ENCODE data around the gene EVI2B. TPM values are rescaled to one million over a fixed set of nuclear protein-coding genes. Genes with fewer than 3 reads are reported as not detected.
"Not testable (repeated sequence)": the region's sequence is repeated elsewhere in the genome, so short reads cannot be mapped to it uniquely, and the experiment has no call there.

The EVI2B gene, protein sequence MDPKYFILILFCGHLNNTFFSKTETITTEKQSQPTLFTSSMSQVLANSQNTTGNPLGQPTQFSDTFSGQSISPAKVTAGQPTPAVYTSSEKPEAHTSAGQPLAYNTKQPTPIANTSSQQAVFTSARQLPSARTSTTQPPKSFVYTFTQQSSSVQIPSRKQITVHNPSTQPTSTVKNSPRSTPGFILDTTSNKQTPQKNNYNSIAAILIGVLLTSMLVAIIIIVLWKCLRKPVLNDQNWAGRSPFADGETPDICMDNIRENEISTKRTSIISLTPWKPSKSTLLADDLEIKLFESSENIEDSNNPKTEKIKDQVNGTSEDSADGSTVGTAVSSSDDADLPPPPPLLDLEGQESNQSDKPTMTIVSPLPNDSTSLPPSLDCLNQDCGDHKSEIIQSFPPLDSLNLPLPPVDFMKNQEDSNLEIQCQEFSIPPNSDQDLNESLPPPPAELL
- polyA plus RNA-seq (2011; rRNA removed): 0.12 and 0.43 TPM in 2 replicates
- 0.21 TPM in 1 of 2 replicates, not detected in the other for polyA minus RNA-seq (2011; rRNA and poly(A)+ RNA removed)

DNA sequence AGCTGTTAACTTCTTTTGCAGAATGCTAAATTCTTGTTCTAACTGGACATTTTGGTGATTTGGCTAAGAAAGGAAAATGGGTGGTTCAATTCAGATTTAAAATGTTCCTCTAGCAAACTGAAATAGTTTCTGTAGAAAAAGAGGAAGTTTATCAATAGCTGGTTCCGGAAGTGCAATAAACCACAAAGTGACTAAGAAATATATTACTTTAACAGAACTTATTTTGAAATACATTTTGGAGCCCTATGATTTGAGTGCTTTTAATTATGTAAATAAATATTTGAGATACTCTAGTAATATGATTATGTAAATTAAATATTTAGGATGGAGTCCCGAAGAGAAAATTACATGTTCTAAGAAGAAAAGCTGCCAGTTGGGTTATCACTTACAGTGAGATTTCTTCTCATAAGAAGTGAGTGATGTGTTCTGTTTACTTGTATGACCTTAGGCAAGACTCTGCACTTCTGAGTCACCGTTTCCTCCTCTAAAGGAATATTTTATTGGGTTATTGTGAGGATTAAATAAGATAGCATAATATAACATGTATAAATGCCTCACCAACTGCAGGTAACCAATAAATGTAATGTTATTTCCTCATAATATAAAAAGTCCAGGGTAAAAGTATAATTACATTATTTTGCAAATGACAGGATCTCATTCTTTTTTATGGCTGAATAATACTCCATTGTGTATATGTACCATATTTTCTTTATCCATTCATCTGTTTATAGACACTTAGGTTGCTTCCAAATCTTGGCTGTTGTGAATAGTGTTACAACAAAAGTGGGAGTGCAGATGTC lies at the start of gene EVI2B:
EVI2B (minus strand) TSS at position 73 of the 800 bp plus-strand sequence. CDS start 8,445 bp downstream, outside the sequence.
- Histone ChIP-seq H3K27me3 (ENCODE audit: control insufficient read depth, insufficient read depth, low read length) (no peaks in the 10 kb centered on the region), H3K4me3 (ENCODE audit: low read depth, low read length) (no peak within 1 kb of the TSS), H3K36me3 (ENCODE audit: control insufficient read depth, insufficient read depth, low read length) (no peaks in the 10 kb centered on the region)
- ChIA-PET CTCF (no interaction called here), POLR2A (no interaction called here)
- DNase-seq (ENCODE audit: low read depth): peak; percentile 14
- TF ChIP-seq CTCF (IDR thresholded peaks at IDR 0.05; ENCODE audit: insufficient read depth, low read depth, low read length): no peak

- Histone ChIP-seq H3K27me3 (ENCODE audit: control insufficient read depth, insufficient read depth, low read length) (no peaks in the 10 kb centered on the region), H3K4me3 (ENCODE audit: low read depth, low read length) (no peak overlapping the region), H3K36me3 (ENCODE audit: control insufficient read depth, insufficient read depth, low read length) (peaks cover 9% of the 10 kb centered on the region)
- ChIA-PET CTCF (no interaction called here), POLR2A (no interaction called here)
- no peak for TF ChIP-seq CTCF (IDR thresholded peaks at IDR 0.05; ENCODE audit: insufficient read depth, low read depth, low read length)
- no peak for DNase-seq (ENCODE audit: low read depth)
Measured at GRCh38 chr17:31357839-31358394, 44.1 kb upstream of the EVI2B start.

DNA sequence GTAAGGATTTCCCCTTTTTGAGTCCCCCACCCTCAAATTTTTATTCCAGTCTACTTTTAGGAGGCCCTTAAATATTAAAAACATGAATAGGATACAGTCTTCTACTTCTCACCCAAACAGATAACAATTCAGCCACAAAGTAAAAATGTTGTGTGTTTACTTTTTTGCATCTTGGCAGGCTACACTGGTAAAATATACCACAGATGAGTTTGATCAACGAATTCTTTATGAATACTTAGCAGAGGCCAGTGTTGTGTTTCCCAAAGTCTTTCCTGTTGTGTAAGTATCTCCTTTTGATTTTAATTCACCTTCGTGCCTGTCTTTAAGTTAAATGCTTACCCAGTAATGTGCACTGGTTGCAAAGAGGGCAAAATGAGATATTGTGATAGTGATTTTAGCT lies 43.2 kb upstream of the EVI2B start:
- POLR2A ChIA-PET: no interaction called here
- TF ChIP-seq CTCF (IDR thresholded peaks at IDR 0.05; ENCODE audit: insufficient read depth, low read depth, low read length): no peak
- no peaks in the 10 kb centered on the region for H3K27me3 ChIP-seq (ENCODE audit: control insufficient read depth, insufficient read depth, low read length)
- no peak for DNase-seq (ENCODE audit: low read depth)
- H3K36me3 ChIP-seq (ENCODE audit: control insufficient read depth, insufficient read depth, low read length): peaks cover 9% of the 10 kb centered on the region
- CTCF ChIA-PET: interaction anchor here (1.0 kb wide), 1 partner anchor 10 kb away, joined by 3 read pairs; no protein-coding TSS in a partner anchor
- no peak overlapping the region for H3K4me3 ChIP-seq (ENCODE audit: low read depth, low read length)

GRCh38 chr17:31355935-31356334 lies 42.1 kb upstream of the EVI2B start:
- ChIA-PET CTCF (interaction anchor here (0.7 to 1.4 kb wide), 2 partner anchors 13 to 14 kb away, joined by 3 to 4 read pairs; no protein-coding TSS in a partner anchor), POLR2A (no interaction called here)
- peaks cover 9% of the 10 kb centered on the region for H3K36me3 ChIP-seq (ENCODE audit: control insufficient read depth, insufficient read depth, low read length)
- no peaks in the 10 kb centered on the region for H3K27me3 ChIP-seq (ENCODE audit: control insufficient read depth, insufficient read depth, low read length)
- TF ChIP-seq CTCF (IDR thresholded peaks at IDR 0.05; ENCODE audit: insufficient read depth, low read depth, low read length): no peak
- no peak for DNase-seq (ENCODE audit: low read depth)
- H3K4me3 ChIP-seq (ENCODE audit: low read depth, low read length): no peak overlapping the region

- DNase-seq (ENCODE audit: low read depth): no peak
- ChIA-PET POLR2A (no interaction called here), CTCF (no interaction called here)
- Histone ChIP-seq H3K27me3 (ENCODE audit: control insufficient read depth, insufficient read depth, low read length) (no peaks in the 10 kb centered on the region), H3K36me3 (ENCODE audit: control insufficient read depth, insufficient read depth, low read length) (peaks cover 3% of the 10 kb centered on the region; the same call in 1 of the 2 replicates), H3K4me3 (ENCODE audit: low read depth, low read length) (no peak overlapping the region)
- TF ChIP-seq CTCF (IDR thresholded peaks at IDR 0.05; ENCODE audit: insufficient read depth, low read depth, low read length): no peak
Measured at GRCh38 chr17:31349454-31349853, 35.6 kb upstream of the EVI2B start.

DNA sequence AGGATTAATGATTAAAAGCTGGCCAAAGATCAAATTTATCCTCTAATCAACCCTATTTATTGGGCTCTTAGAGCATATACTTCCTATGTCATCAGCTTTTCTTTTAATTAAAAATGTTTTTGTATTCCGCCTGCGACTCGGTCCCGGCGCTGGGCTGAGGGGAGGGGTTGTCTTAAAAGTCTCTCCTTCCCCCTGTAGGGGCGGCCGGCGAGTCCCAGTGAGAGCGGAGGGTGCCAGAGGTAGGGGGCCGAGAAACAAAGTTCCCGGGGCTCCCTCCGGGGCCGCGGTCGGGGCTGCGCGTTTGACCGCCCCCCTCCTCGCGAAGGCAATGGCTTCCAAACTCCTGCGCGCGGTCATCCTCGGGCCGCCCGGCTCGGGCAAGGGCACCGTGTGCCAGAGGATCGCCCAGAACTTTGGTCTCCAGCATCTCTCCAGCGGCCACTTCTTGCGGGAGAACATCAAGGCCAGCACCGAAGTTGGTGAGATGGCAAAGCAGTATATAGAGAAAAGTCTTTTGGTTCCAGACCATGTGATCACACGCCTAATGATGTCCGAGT lies 31.4 kb upstream of the EVI2B start:
- DNase-seq (ENCODE audit: low read depth); H3K27me3 ChIP-seq (ENCODE audit: control insufficient read depth, insufficient read depth, low read length); POLR2A ChIA-PET; H3K36me3 ChIP-seq (ENCODE audit: control insufficient read depth, insufficient read depth, low read length); CTCF ChIA-PET; H3K4me3 ChIP-seq (ENCODE audit: low read depth, low read length): not testable (repeated sequence)
